Smooth muscle cell (in vitro differentiated cells): Measurements from ENCODE around the gene RHBDD1. TPM values are rescaled to one million over a fixed set of nuclear protein-coding genes. Genes with fewer than 3 reads are reported as not detected.
A peak's percentile ranks its signal among the peaks of the same experiment; 100 is the strongest.

ENCODE experiments used
- DNase-seq: peaks from one replicate; lab custom pipeline; 2025; ENCODE audit not compliant: unreplicated experiment; lab: John Stamatoyannopoulos, UW
- H2AFZ ChIP-seq: fragments of 200-600 bp; sonication (generic); 2 replicates; pipeline ENCODE4 v1.6.0; 2016; ENCODE audit warnings: antibody characterized with exemption, low read depth, mild to moderate bottlenecking
- H3F3A ChIP-seq: fragments of 200-600 bp; sonication (generic); 2 replicates; pipeline ENCODE4 v1.6.0; 2017; ENCODE audit warnings: antibody characterized with exemption, low read depth
- H3K27ac ChIP-seq: fragments of 200-600 bp; sonication (generic); 2 replicates; pipeline ENCODE4 v1.5.1; 2016; ENCODE audit warnings: low read depth, mild to moderate bottlenecking
- H3K27me3 ChIP-seq: fragments of 200-600 bp; sonication (generic); 2 replicates; pipeline ENCODE4 v1.6.1; 2016; ENCODE audit warnings: low read depth, mild to moderate bottlenecking
- H3K36me3 ChIP-seq: fragments of 200-600 bp; sonication (generic); 2 replicates; pipeline ENCODE4 v1.5.1; 2016; ENCODE audit warnings: low read depth
- H3K4me1 ChIP-seq: fragments of 200-600 bp; sonication (generic); 2 replicates; pipeline ENCODE4 v1.5.1; 2016; ENCODE audit warnings: low read depth
- H3K4me2 ChIP-seq: fragments of 200-600 bp; sonication (generic); 2 replicates; pipeline ENCODE4 v1.6.0; 2016; ENCODE audit warnings: mild to moderate bottlenecking
- H3K4me3 ChIP-seq: fragments of 200-600 bp; sonication (generic); 2 replicates; pipeline ENCODE4 v1.5.1; 2016; ENCODE audit warnings: mild to moderate bottlenecking
- H3K79me2 ChIP-seq: fragments of 200-600 bp; sonication (generic); 2 replicates; pipeline ENCODE4 v1.6.0; 2016; ENCODE audit warnings: low read depth, mild to moderate bottlenecking
- H3K9ac ChIP-seq: fragments of 200-600 bp; sonication (generic); 2 replicates; pipeline ENCODE4 v1.6.0; 2016; ENCODE audit warnings: low read depth
- H3K9me3 ChIP-seq: fragments of 200-600 bp; sonication (generic); replicated peaks from 2 replicates; pipeline ENCODE4 v1.5.1; 2016; ENCODE audit warnings: low read depth
- H4K20me1 ChIP-seq: fragments of 200-600 bp; sonication (generic); 2 replicates; pipeline ENCODE4 v1.6.0; 2016; ENCODE audit warnings: low read depth
- CTCF ChIP-seq: fragments of 200-600 bp; sonication (generic); IDR thresholded peaks from 2 replicates; pipeline ENCODE4 v1.5.1; 2017; ENCODE audit warnings: borderline replicate concordance, mild to moderate bottlenecking, antibody characterized with exemption; ENCODE audit not compliant: insufficient read depth, poor library complexity, severe bottlenecking
- WGBS: methylation state at CpG from one replicate; pipeline ENCODE4 v1.1.7; 2016; ENCODE audit warnings: low lambda C conversion rate; 5-methylcytosine and 5-hydroxymethylcytosine counted together
- polyA plus RNA-seq: library from polyadenylated mRNA; unstranded; fragments of >200 nt; fragmentation: Nextera tagmentation; extraction: Ambion mirVana; gene quantifications from 2 replicates; pipeline ENCODE4 v1.2.1, GENCODE V29; 2016
- total RNA-seq: library from RNA; depleted of rRNA; stranded (reverse); fragments of >200 nt; gene quantifications from 2 replicates; pipeline ENCODE4 v1.2.3, GENCODE V29; 2014

RHBDD1 gene
- total and polyA plus RNA-seq, 2 experiments from 2014 or later = 11.3 to 20.7 TPM

GRCh38 chr2:226836548-226836885, 663 bp downstream of the RHBDD1 start:
- Histone ChIP-seq H2AFZ (peak overlapping the region; percentile 84), H3K79me2 (peaks cover 23% of the 10 kb centered on the region), H3K9ac (peak overlapping the region; percentile 85), H3K27ac (peak overlapping the region; percentile 89), H3K9me3 (no peaks in the 10 kb centered on the region), H4K20me1 (no peaks in the 10 kb centered on the region), H3K36me3 (no peaks in the 10 kb centered on the region), H3K27me3 (no peaks in the 10 kb centered on the region), H3F3A (no peaks in the 10 kb centered on the region), H3K4me2 (peak overlapping the region; percentile 84), H3K4me1 (peaks cover 8% of the 10 kb centered on the region), H3K4me3 (peak overlapping the region; percentile 77)
- DNase-seq = no peak
- WGBS = 28% methylated on average over 6 of the region's 6 CpGs
- no peak for TF ChIP-seq CTCF

- Histone ChIP-seq H3K4me1 (peaks cover 8% of the 10 kb centered on the region), H3K9ac (no peak overlapping the region), H3F3A (no peaks in the 10 kb centered on the region), H3K27ac (peak overlapping the region; percentile 89), H3K9me3 (no peaks in the 10 kb centered on the region), H3K27me3 (no peaks in the 10 kb centered on the region), H3K36me3 (no peaks in the 10 kb centered on the region), H2AFZ (no peak overlapping the region), H3K79me2 (peaks cover 23% of the 10 kb centered on the region), H4K20me1 (no peaks in the 10 kb centered on the region), H3K4me3 (peak overlapping the region; percentile 77), H3K4me2 (peak overlapping the region; percentile 84)
- TF ChIP-seq CTCF = no peak
- DNase-seq = no peak
- WGBS = 97% methylated on average over 7 of the region's 7 CpGs
These were observed 1.5 kb downstream of the RHBDD1 start for GRCh38 chr2:226837334-226837733.

GRCh38 chr2:226837787-226838603, 2.1 kb downstream of the RHBDD1 start:
- DNase-seq = no peak
- H4K20me1 ChIP-seq = no peaks in the 10 kb centered on the region
- H3K36me3 ChIP-seq = no peaks in the 10 kb centered on the region
- H3K27me3 ChIP-seq = no peaks in the 10 kb centered on the region
- no peak overlapping the region for H2AFZ ChIP-seq
- no peaks in the 10 kb centered on the region for H3K9me3 ChIP-seq
- TF ChIP-seq CTCF = no peak
- H3K27ac ChIP-seq = no peak overlapping the region
- WGBS = 94% methylated on average over 12 of the region's 12 CpGs
- peaks cover 23% of the 10 kb centered on the region for H3K79me2 ChIP-seq
- no peak overlapping the region for H3K9ac ChIP-seq
- H3K4me3 ChIP-seq = no peak overlapping the region
- no peak overlapping the region for H3K4me2 ChIP-seq
- no peaks in the 10 kb centered on the region for H3F3A ChIP-seq
- peaks cover 8% of the 10 kb centered on the region for H3K4me1 ChIP-seq

- H3K9me3 ChIP-seq = no peaks in the 10 kb centered on the region
- no peak overlapping the region for H3K4me3 ChIP-seq
- H4K20me1 ChIP-seq = no peaks in the 10 kb centered on the region
- no peak overlapping the region for H2AFZ ChIP-seq
- H3F3A ChIP-seq = no peaks in the 10 kb centered on the region
- H3K4me2 ChIP-seq = no peak overlapping the region
- no peaks in the 10 kb centered on the region for H3K36me3 ChIP-seq
- no peak overlapping the region for H3K9ac ChIP-seq
- no peak for TF ChIP-seq CTCF
- 77% methylated on average over 3 of the region's 3 CpGs for WGBS
- no peak overlapping the region for H3K27ac ChIP-seq
- H3K4me1 ChIP-seq = peaks cover 8% of the 10 kb centered on the region
- H3K27me3 ChIP-seq = no peaks in the 10 kb centered on the region
- no peak for DNase-seq
- H3K79me2 ChIP-seq = peaks cover 23% of the 10 kb centered on the region
These were observed 2.9 kb downstream of the RHBDD1 start for GRCh38 chr2:226838722-226839121.
